HEK293 (cell line): ENCODE measurements around the gene EXOC8.
A peak's percentile ranks its signal among the peaks of the same experiment; 100 is the strongest.

Source experiments
- ATF2 ChIP-seq: fragments of 450-650 bp; formaldehyde crosslinking; IDR thresholded peaks from 2 replicates; pipeline ENCODE4 v1.5.1; 2016; ENCODE audit warnings: missing biosample characterization, missing genetic modification characterization, low read depth
- GFI1B ChIP-seq: fragments of 450-650 bp; formaldehyde crosslinking; IDR thresholded peaks from 2 replicates; pipeline ENCODE4 v1.5.1; 2016; ENCODE audit warnings: missing biosample characterization, missing genetic modification characterization
- GLIS1 ChIP-seq: fragments of 450-650 bp; formaldehyde crosslinking; IDR thresholded peaks from 2 replicates; pipeline ENCODE4 v1.5.1; 2016; ENCODE audit warnings: missing biosample characterization, missing genetic modification characterization
- KLF9 ChIP-seq: fragments of 450-650 bp; formaldehyde crosslinking; IDR thresholded peaks from 2 replicates; pipeline ENCODE4 v1.5.1; 2016; ENCODE audit warnings: missing biosample characterization, missing genetic modification characterization, low read depth
- MEIS1 ChIP-seq: sonication (generic); formaldehyde crosslinking; IDR thresholded peaks from 2 replicates; pipeline ENCODE4 v1.8.1; 2022; ENCODE audit warnings: missing genetic modification reagents, mild to moderate bottlenecking, borderline replicate concordance
- MZF1 ChIP-seq: fragments of 450-650 bp; formaldehyde crosslinking; IDR thresholded peaks from 2 replicates; pipeline ENCODE4 v1.5.1; 2017; ENCODE audit warnings: missing biosample characterization, missing genetic modification characterization, borderline replicate concordance
- OSR2 ChIP-seq: fragments of 450-650 bp; formaldehyde crosslinking; IDR thresholded peaks from 2 replicates; pipeline ENCODE4 v1.5.1; 2016; ENCODE audit warnings: missing biosample characterization, missing genetic modification characterization
- PATZ1 ChIP-seq: fragments of 450-650 bp; formaldehyde crosslinking; IDR thresholded peaks from 2 replicates; pipeline ENCODE4 v1.5.1; 2016; ENCODE audit warnings: missing biosample characterization, missing genetic modification characterization
- SALL2 ChIP-seq: fragments of 450-650 bp; formaldehyde crosslinking; IDR thresholded peaks from 2 replicates; pipeline ENCODE4 v1.5.0; 2017; ENCODE audit warnings: missing biosample characterization, mild to moderate bottlenecking, missing genetic modification characterization, borderline replicate concordance
- SCRT2 ChIP-seq: fragments of 450-650 bp; formaldehyde crosslinking; IDR thresholded peaks from 2 replicates; pipeline ENCODE4 v1.5.1; 2016; ENCODE audit warnings: missing biosample characterization, missing genetic modification characterization
- SP2 ChIP-seq: fragments of 450-650 bp; formaldehyde crosslinking; IDR thresholded peaks from 2 replicates; pipeline ENCODE4 v1.5.1; 2016; ENCODE audit warnings: missing biosample characterization, missing genetic modification characterization
- SP7 ChIP-seq: fragments of 450-650 bp; formaldehyde crosslinking; IDR thresholded peaks from 2 replicates; pipeline ENCODE4 v1.5.1; 2016; ENCODE audit warnings: missing biosample characterization, missing genetic modification characterization
- ZBTB48 ChIP-seq: fragments of 450-650 bp; formaldehyde crosslinking; IDR thresholded peaks from 2 replicates; pipeline ENCODE4 v1.5.1; 2016; ENCODE audit warnings: missing biosample characterization, missing genetic modification characterization
- ZEB2 ChIP-seq: fragments of 450-650 bp; formaldehyde crosslinking; IDR thresholded peaks from 2 replicates; pipeline ENCODE4 v1.5.1; 2016; ENCODE audit warnings: missing biosample characterization, missing genetic modification characterization
- ZIC2 ChIP-seq: fragments of 450-650 bp; formaldehyde crosslinking; IDR thresholded peaks from 2 replicates; pipeline ENCODE4 v1.5.1; 2016; ENCODE audit warnings: missing biosample characterization, missing genetic modification characterization
- ZNF112 ChIP-seq: fragments of 450-650 bp; formaldehyde crosslinking; IDR thresholded peaks from 2 replicates; pipeline ENCODE4 v1.5.0; 2017; ENCODE audit warnings: missing biosample characterization, missing genetic modification characterization
- ZNF132 ChIP-seq: fragments of 450-650 bp; formaldehyde crosslinking; IDR thresholded peaks from 2 replicates; pipeline ENCODE4 v1.5.1; 2017; ENCODE audit warnings: missing biosample characterization, missing genetic modification characterization, borderline replicate concordance
- ZNF138 ChIP-seq: fragments of 450-650 bp; formaldehyde crosslinking; IDR thresholded peaks from 2 replicates; pipeline ENCODE4 v1.5.1; 2016; ENCODE audit warnings: missing biosample characterization, missing genetic modification characterization, borderline replicate concordance
- ZNF140 ChIP-seq: fragments of 450-650 bp; formaldehyde crosslinking; IDR thresholded peaks from 2 replicates; pipeline ENCODE4 v1.5.1; 2016; ENCODE audit warnings: missing biosample characterization, missing genetic modification characterization
- ZNF174 ChIP-seq: fragments of 450-650 bp; formaldehyde crosslinking; IDR thresholded peaks from 2 replicates; pipeline ENCODE4 v1.5.0; 2017; ENCODE audit warnings: missing biosample characterization, mild to moderate bottlenecking, missing genetic modification characterization
- ZNF184 ChIP-seq: fragments of 450-650 bp; IDR thresholded peaks from 2 replicates; pipeline ENCODE4 v1.5.1; 2018; ENCODE audit warnings: missing biosample characterization, mild to moderate bottlenecking, missing genetic modification characterization
- ZNF214 ChIP-seq: fragments of 450-650 bp; formaldehyde crosslinking; IDR thresholded peaks from 2 replicates; pipeline ENCODE4 v1.5.1; 2017; ENCODE audit warnings: missing biosample characterization, mild to moderate bottlenecking, missing genetic modification characterization, borderline replicate concordance
- ZNF223 ChIP-seq: fragments of 450-650 bp; formaldehyde crosslinking; IDR thresholded peaks from 2 replicates; pipeline ENCODE4 v1.5.1; 2016; ENCODE audit warnings: missing biosample characterization, missing genetic modification characterization
- ZNF23 ChIP-seq: fragments of 450-650 bp; formaldehyde crosslinking; IDR thresholded peaks from 2 replicates; pipeline ENCODE4 v1.5.1; 2016; ENCODE audit warnings: missing biosample characterization, missing genetic modification characterization, borderline replicate concordance
- ZNF266 ChIP-seq: fragments of 450-650 bp; formaldehyde crosslinking; IDR thresholded peaks from 2 replicates; pipeline ENCODE4 v1.5.1; 2016; ENCODE audit warnings: missing biosample characterization, missing genetic modification characterization, low read depth
- ZNF274 ChIP-seq, 2 experiments: fragments of 200-500 bp in 1 of 2; fragments of 450-650 bp in 1 of 2; sonication (Bioruptor generic) in 1 of 2; formaldehyde crosslinking in 1 of 2; IDR thresholded peaks; 2 replicates each; pipeline versions ENCODE4 v1.5.1 to v1.6.1; 2014 to 2016; ENCODE audit warnings: borderline replicate concordance in 1 of 2, inconsistent platforms in 1 of 2, low read length in 1 of 2, missing biosample characterization in 1 of 2, missing genetic modification characterization in 1 of 2
- ZNF350 ChIP-seq: fragments of 450-650 bp; formaldehyde crosslinking; IDR thresholded peaks from 2 replicates; pipeline ENCODE4 v1.5.0; 2017; ENCODE audit warnings: missing biosample characterization, mild to moderate bottlenecking, missing genetic modification characterization
- ZNF416 ChIP-seq: fragments of 450-650 bp; formaldehyde crosslinking; IDR thresholded peaks from 2 replicates; pipeline ENCODE4 v1.5.1; 2016; ENCODE audit warnings: missing biosample characterization, missing genetic modification characterization
- ZNF48 ChIP-seq: fragments of 450-650 bp; formaldehyde crosslinking; IDR thresholded peaks from 2 replicates; pipeline ENCODE4 v1.5.1; 2016; ENCODE audit warnings: missing biosample characterization, missing genetic modification characterization
- ZNF544 ChIP-seq: fragments of 450-650 bp; formaldehyde crosslinking; IDR thresholded peaks from 2 replicates; pipeline ENCODE4 v1.5.0; 2017; ENCODE audit warnings: missing biosample characterization, missing genetic modification characterization
- ZNF596 ChIP-seq: fragments of 450-650 bp; IDR thresholded peaks from 2 replicates; pipeline ENCODE4 v1.5.0; 2018; ENCODE audit warnings: missing biosample characterization, mild to moderate bottlenecking, missing genetic modification characterization, moderate library complexity
- ZNF600 ChIP-seq: fragments of 450-650 bp; formaldehyde crosslinking; IDR thresholded peaks from 2 replicates; pipeline ENCODE4 v1.5.1; 2016; ENCODE audit warnings: missing biosample characterization, missing genetic modification characterization
- ZNF639 ChIP-seq: fragments of 450-650 bp; formaldehyde crosslinking; IDR thresholded peaks from 2 replicates; pipeline ENCODE4 v1.5.1; 2016; ENCODE audit warnings: missing biosample characterization, missing genetic modification characterization
- ZNF658 ChIP-seq: fragments of 450-650 bp; formaldehyde crosslinking; IDR thresholded peaks from 2 replicates; pipeline ENCODE4; 2016; ENCODE audit warnings: missing biosample characterization, missing genetic modification characterization
- ZNF76 ChIP-seq: fragments of 450-650 bp; formaldehyde crosslinking; IDR thresholded peaks from 2 replicates; pipeline ENCODE4; 2016; ENCODE audit warnings: low read depth, missing biosample characterization, missing genetic modification characterization, borderline replicate concordance
- ZNF777 ChIP-seq: fragments of 450-650 bp; formaldehyde crosslinking; IDR thresholded peaks from 2 replicates; pipeline ENCODE4 v1.5.1; 2017; ENCODE audit warnings: missing biosample characterization, missing genetic modification characterization, borderline replicate concordance
- ZSCAN4 ChIP-seq: fragments of 450-650 bp; formaldehyde crosslinking; IDR thresholded peaks from 2 replicates; pipeline ENCODE4 v1.5.1; 2017; ENCODE audit warnings: missing biosample characterization, missing genetic modification characterization

The EXOC8 gene

GRCh38 chr1:231337043-231337471, 595 bp downstream of the EXOC8 start (continued):
- TF ChIP-seq ZNF658 (tag by site-specific recombination), result no peak
- no peak; the same call in 1 of the 2 replicates for TF ChIP-seq ZNF76 (tag by site-specific recombination)
- TF ChIP-seq ZNF223 (tag by site-specific recombination), result no peak
- no peak for TF ChIP-seq ZNF132 (tag by site-specific recombination)
- no peak for TF ChIP-seq ZNF174 (tag by site-specific recombination)
- TF ChIP-seq MEIS1 (CRISPR knock-in tag), result no peak
- TF ChIP-seq SCRT2, result no peak
- TF ChIP-seq ZNF596, result no peak
- TF ChIP-seq ZNF274 (IDR thresholded peaks at IDR 0.05; ENCODE audit: low read length), result no peak
- TF ChIP-seq ZNF274 (tag by site-specific recombination; IDR thresholded peaks at IDR 0.05; ENCODE audit: borderline replicate concordance), result no peak
- no peak for TF ChIP-seq ZNF544 (tag by site-specific recombination)
- TF ChIP-seq ZSCAN4 (tag by site-specific recombination), result no peak
- TF ChIP-seq ZBTB48 (tag by site-specific recombination), result 0 out of 2 replicates have a peak, but pooled peaks have one; percentile 26
- 0 out of 2 replicates have a peak, but pooled peaks have one; percentile 4 for TF ChIP-seq GFI1B (tag by site-specific recombination)
- no peak for TF ChIP-seq OSR2
- TF ChIP-seq ZNF112 (tag by site-specific recombination), result no peak
- TF ChIP-seq ZNF416 (tag by site-specific recombination), result no peak
- no peak for TF ChIP-seq ZNF140
- TF ChIP-seq ZNF214, result no peak
- no peak for TF ChIP-seq SP2 (tag by site-specific recombination)
- TF ChIP-seq MZF1 (tag by site-specific recombination), result no peak
- TF ChIP-seq ZNF23 (tag by site-specific recombination), result no peak
- TF ChIP-seq ZNF639 (tag by site-specific recombination), result no peak
- no peak for TF ChIP-seq ZNF138
- 0 out of 2 replicates have a peak, but pooled peaks have one; percentile 14 for TF ChIP-seq SP7 (tag by site-specific recombination)
- no peak for TF ChIP-seq SALL2 (tag by site-specific recombination)
- TF ChIP-seq ZEB2, result peak; percentile 13; the same call in 1 of the 2 replicates
- no peak for TF ChIP-seq ZNF777 (tag by site-specific recombination)
- TF ChIP-seq GLIS1 (tag by site-specific recombination), result peak; percentile 99
- TF ChIP-seq PATZ1 (tag by site-specific recombination), result peak; percentile 65; the same call in 1 of the 2 replicates
- no peak for TF ChIP-seq ZNF184 (tag by site-specific recombination)
- TF ChIP-seq ZNF600 (tag by site-specific recombination), result no peak
- no peak for TF ChIP-seq KLF9 (tag by site-specific recombination)
- TF ChIP-seq ZNF266 (tag by site-specific recombination), result no peak
- TF ChIP-seq ZIC2 (tag by site-specific recombination), result peak; percentile 50
- no peak for TF ChIP-seq ATF2
- no peak for TF ChIP-seq ZNF350 (tag by site-specific recombination)
- TF ChIP-seq ZNF48 (tag by site-specific recombination), result no peak
